Stomach (tissue), 19 donors: ENCODE measurements around the gene PDGFD. TPM values are rescaled to one million over a fixed set of nuclear protein-coding genes. Genes with fewer than 3 reads are reported as not detected.

Experiments used
- DNase-seq, 2 donors: peaks; one replicate each; pipeline versions ENCODE4 v3.0.0 to v3.0.0-alpha.2; 2013 to 2019
- H3K27ac ChIP-seq, 5 donors: fragments of 200-600 bp in 4 of 5; sonication (generic) in 4 of 5; one replicate each; pipeline ENCODE4 v1.5.1; 2013 to 2019; ENCODE audit warnings: mild to moderate bottlenecking in 1 of 5, moderate library complexity in 1 of 5
- H3K27me3 ChIP-seq, 3 donors: fragments of 200-600 bp; sonication (generic); one replicate each; pipeline ENCODE4 v1.5.1; 2017 to 2019; ENCODE audit warnings: mixed run types in 1 of 3
- H3K36me3 ChIP-seq, 4 donors: fragments of 200-600 bp; sonication (generic); 1 replicate in 3 of 4; 2 replicates in 1 of 4; pipeline ENCODE4 v1.5.1; 2016 to 2019
- H3K4me1 ChIP-seq, 4 donors: fragments of 200-600 bp; sonication (generic); one replicate each; pipeline ENCODE4 v1.5.1; 2016 to 2019
- H3K4me3 ChIP-seq, 4 donors: fragments of 200-600 bp; sonication (generic) in 3 of 4; one replicate each; pipeline ENCODE4 v1.5.1; 2016 to 2019; ENCODE audit warnings: mild to moderate bottlenecking in 1 of 4
- H3K9me3 ChIP-seq, 4 donors: fragments of 200-600 bp; sonication (generic); one replicate each; pipeline ENCODE4 v1.5.1; 2016 to 2019
- CTCF ChIP-seq, 7 experiments: fragments of 450-650 bp in 4 of 7; fragments of 200-600 bp in 3 of 7; sonication (generic) in 3 of 7; IDR thresholded peaks; one replicate each; pipeline ENCODE4 v1.5.1; 2016 to 2019; ENCODE audit warnings: antibody characterized with exemption in 7 of 7, control low read depth in 2 of 7, mild to moderate bottlenecking in 1 of 7
- EP300 ChIP-seq: sonication (generic); formaldehyde crosslinking; IDR thresholded peaks from one replicate; pipeline ENCODE4 v1.6.1; 2017; ENCODE audit warnings: antibody characterized with exemption
- POLR2A ChIP-seq, 4 donors: fragments of 450-650 bp; IDR thresholded peaks; one replicate each; pipeline ENCODE4 v1.6.1; 2016; ENCODE audit warnings: antibody characterized with exemption in 4 of 4, control low read depth in 2 of 4, mild to moderate bottlenecking in 1 of 4, moderate library complexity in 1 of 4
- POLR2AphosphoS5 ChIP-seq, 3 donors: sonication (generic); formaldehyde crosslinking; IDR thresholded peaks; one replicate each; pipeline ENCODE4 v1.6.1; 2016; ENCODE audit warnings: antibody characterized with exemption in 3 of 3
- WGBS, 5 donors: extraction: QIAGEN DNeasy Blood & Tissue Kit in 3 of 5; methylation state at CpG; one replicate each; pipeline versions ENCODE4 v1.1.5 to v1.1.7; 2013 to 2018; 5-methylcytosine and 5-hydroxymethylcytosine counted together
- intact Hi-C: fragments of 100-400 bp; cut with DNase I; formaldehyde crosslinking; loops from one replicate; pipeline ENCODE4 v1.15.1; 2023; ENCODE audit warnings: low total_unique reads
- long read RNA-seq, 10 donors: transcript quantifications; one replicate each; lab custom pipeline, GENCODE V29; 2026
- polyA plus RNA-seq, 3 donors: library from polyadenylated mRNA; stranded (reverse); fragments of 200-250 nt; gene quantifications; one replicate each; pipeline ENCODE4 v1.2.3, GENCODE V29; 2013
- total RNA-seq, 5 donors: library from RNA; depleted of rRNA; stranded (reverse); fragments of >200 nt; gene quantifications; one replicate each; pipeline versions ENCODE4 v1.1.0 to v1.2.3, GENCODE V29; 2014 to 2016
- donor health status: healthy with polysubstance abuse.
- donor health status: Bipolar disorder and iron deficiency.
- donor health status: healthy.

The PDGFD gene
- 10 to 100 TPM in 3 of 5 donors, 1 to 10 TPM in 1, not detected in 1; 4.9 to 41.5 (median 23.8) TPM for total RNA-seq
- 1 to 10 TPM; 2.4 to 9.0 (median 4.5) TPM for polyA plus RNA-seq
- long read RNA-seq, donor 1, partial matches to known transcripts: 0 of 3 reads
- long read RNA-seq, donor 1, other reads (novel, unspliced or antisense): 0 of 3 reads
- long read RNA-seq, donor 2, full-length matches to known transcripts: 2 of 2 reads
- long read RNA-seq, donor 2, partial matches to known transcripts: 0 of 2 reads
- long read RNA-seq, donor 2, other reads (novel, unspliced or antisense): 0 of 2 reads
- long read RNA-seq, donor 3, full-length matches to known transcripts: 9 of 9 reads
- long read RNA-seq, donor 3, partial matches to known transcripts: 0 of 9 reads
- long read RNA-seq, donor 3, other reads (novel, unspliced or antisense): 0 of 9 reads
- long read RNA-seq, donor 4, partial matches to known transcripts: 0 of 1 reads
- long read RNA-seq, donor 4, other reads (novel, unspliced or antisense): 0 of 1 reads
- long read RNA-seq, donor 5, transcript PDGFD-202 (7 exons, 3,801 nt): major isoform, 6 of 6 reads
- long read RNA-seq, donor 5, partial matches to known transcripts: 0 of 6 reads
- long read RNA-seq, donor 5, other reads (novel, unspliced or antisense): 0 of 6 reads
- long read RNA-seq, donor 6, full-length matches to known transcripts: 15 of 15 reads
- long read RNA-seq, donor 6, partial matches to known transcripts: 0 of 15 reads
- long read RNA-seq, donor 6, other reads (novel, unspliced or antisense): 0 of 15 reads
- long read RNA-seq, donor 7, full-length matches to known transcripts: 6 of 6 reads
- long read RNA-seq, donor 7, partial matches to known transcripts: 0 of 6 reads
- long read RNA-seq, donor 7, other reads (novel, unspliced or antisense): 0 of 6 reads
- long read RNA-seq, donor 8, full-length matches to known transcripts: 6 of 6 reads
- long read RNA-seq, donor 8, partial matches to known transcripts: 0 of 6 reads
- long read RNA-seq, donor 8, other reads (novel, unspliced or antisense): 0 of 6 reads
- long read RNA-seq, donor 9, full-length matches to known transcripts: 3 of 3 reads
- long read RNA-seq, donor 9, partial matches to known transcripts: 0 of 3 reads
- long read RNA-seq, donor 9, other reads (novel, unspliced or antisense): 0 of 3 reads
- long read RNA-seq, donor 10, partial matches to known transcripts: 0 of 2 reads
- long read RNA-seq, donor 10, other reads (novel, unspliced or antisense): 0 of 2 reads

GRCh38 chr11:104164028-104164520 is at the start of gene PDGFD:
PDGFD (minus strand) TSS chr11:104164147.
- intact Hi-C loops: no loop called here
- Histone ChIP-seq H3K36me3 (no peaks in the 10 kb centered on the region), H3K27ac (peak within 1 kb of the TSS; percentile 64 to 76 (median 74)), H3K4me3 (peak within 1 kb of the TSS; percentile 54 to 70 (median 60)), H3K9me3 (no peaks in the 10 kb centered on the region), H3K27me3 (peaks cover 0 to 14% (median 0%) of the 10 kb centered on the region in 3 donors), H3K4me1 (peaks cover 0 to 25% (median 16%) of the 10 kb centered on the region in 4 donors)
- peak; percentile 71 to 93 for DNase-seq
- 0 to 5% (median 2%) methylated on average over 15 to 37 of the region's 37 CpGs for WGBS, 5 donors
- TF ChIP-seq POLR2AphosphoS5 (IDR thresholded peaks at IDR 0.05): peak in 2 of 3 donors; percentile 75 to 77
- TF ChIP-seq POLR2A (IDR thresholded peaks at IDR 0.05): no peak
- TF ChIP-seq CTCF (IDR thresholded peaks at IDR 0.05): peak in 5 of 7 experiments; percentile 27 to 42 (median 35)

GRCh38 chr11:104206936-104207335 is 43.0 kb upstream of the PDGFD start:
- intact Hi-C loops: no loop called here
- 65 to 75% (median 70%) methylated on average over 4 of the region's 4 CpGs for WGBS, 5 donors
- Histone ChIP-seq H3K27ac (no peak overlapping the region), H3K36me3 (no peaks in the 10 kb centered on the region), H3K27me3 (no peaks in the 10 kb centered on the region), H3K4me1 (no peaks in the 10 kb centered on the region), H3K9me3 (peaks cover 0 to 5% (median 0%) of the 10 kb centered on the region in 4 donors), H3K4me3 (no peak overlapping the region)
- no peak for DNase-seq
- TF ChIP-seq POLR2AphosphoS5 (IDR thresholded peaks at IDR 0.05) (no peak), EP300 (no peak)

- intact Hi-C loops: no loop called here
- TF ChIP-seq POLR2AphosphoS5 (IDR thresholded peaks at IDR 0.05): no peak
- no peak for TF ChIP-seq CTCF (IDR thresholded peaks at IDR 0.05)
- no peak for TF ChIP-seq POLR2A (IDR thresholded peaks at IDR 0.05)
- no peak for TF ChIP-seq EP300
These were observed 41.9 kb upstream of the PDGFD start for GRCh38 chr11:104205838-104206237.

DNA sequence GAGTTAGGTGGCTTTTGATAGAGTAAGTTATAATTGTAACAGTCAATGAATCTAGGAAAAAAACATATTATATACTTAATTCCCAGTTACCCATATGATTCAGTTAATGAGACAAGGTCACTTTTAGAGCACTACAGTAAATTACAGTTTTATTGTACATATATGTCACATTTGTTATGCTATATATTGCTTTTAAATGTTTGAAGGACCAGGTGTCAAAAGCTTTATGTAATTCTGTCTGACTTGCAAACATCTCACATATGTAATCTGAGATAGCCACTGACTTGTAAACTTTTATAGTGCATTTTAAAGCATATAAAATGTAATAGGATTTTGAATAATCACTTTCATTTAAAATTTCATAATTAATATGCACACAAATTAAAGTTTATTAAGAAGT is 36.7 kb upstream of the PDGFD start:
- no peaks in the 10 kb centered on the region for H3K4me1 ChIP-seq
- intact Hi-C loops: no loop called here
- H3K27me3 ChIP-seq: no peaks in the 10 kb centered on the region
- TF ChIP-seq EP300 (no peak), POLR2AphosphoS5 (IDR thresholded peaks at IDR 0.05) (no peak), POLR2A (IDR thresholded peaks at IDR 0.05) (no peak), CTCF (IDR thresholded peaks at IDR 0.05) (no peak)
- no peaks in the 10 kb centered on the region for H3K9me3 ChIP-seq
- no peak for DNase-seq
- H3K4me3 ChIP-seq: no peak overlapping the region
- H3K36me3 ChIP-seq: no peaks in the 10 kb centered on the region
- H3K27ac ChIP-seq: no peak overlapping the region

More at GRCh38 chr11:104205838-104206237, 41.9 kb upstream of the PDGFD start:
- Histone ChIP-seq H3K4me3 (no peak overlapping the region), H3K27me3 (no peaks in the 10 kb centered on the region), H3K4me1 (no peaks in the 10 kb centered on the region), H3K27ac (no peak overlapping the region), H3K36me3 (no peaks in the 10 kb centered on the region), H3K9me3 (peaks cover 0 to 5% (median 0%) of the 10 kb centered on the region in 4 donors)
- DNase-seq: no peak
